Myocyte (in vitro differentiated cells): ENCODE data around the gene GPR150. TPM values are rescaled to one million over a fixed set of nuclear protein-coding genes. Genes with fewer than 3 reads are reported as not detected.

ENCODE experiments used
- DNase-seq: peaks from one replicate; pipeline ENCODE4 v3.0.0-alpha.2; 2012; ENCODE audit warnings: low read depth
- polyA plus RNA-seq: library from polyadenylated mRNA; unstranded; fragments of >200 nt; gene quantifications from one replicate; pipeline ENCODE4 v1.2.1, GENCODE V29; 2012; ENCODE audit warnings: missing spikeins
- total RNA-seq: library from RNA; depleted of rRNA; stranded (reverse); fragments of >200 nt; gene quantifications from 2 replicates; pipeline ENCODE4 v1.2.3, GENCODE V29; 2014

GPR150 gene
- 0.31 and 0.53 TPM in 2 replicates for total RNA-seq
- polyA plus RNA-seq = 0.24 TPM

DNA sequence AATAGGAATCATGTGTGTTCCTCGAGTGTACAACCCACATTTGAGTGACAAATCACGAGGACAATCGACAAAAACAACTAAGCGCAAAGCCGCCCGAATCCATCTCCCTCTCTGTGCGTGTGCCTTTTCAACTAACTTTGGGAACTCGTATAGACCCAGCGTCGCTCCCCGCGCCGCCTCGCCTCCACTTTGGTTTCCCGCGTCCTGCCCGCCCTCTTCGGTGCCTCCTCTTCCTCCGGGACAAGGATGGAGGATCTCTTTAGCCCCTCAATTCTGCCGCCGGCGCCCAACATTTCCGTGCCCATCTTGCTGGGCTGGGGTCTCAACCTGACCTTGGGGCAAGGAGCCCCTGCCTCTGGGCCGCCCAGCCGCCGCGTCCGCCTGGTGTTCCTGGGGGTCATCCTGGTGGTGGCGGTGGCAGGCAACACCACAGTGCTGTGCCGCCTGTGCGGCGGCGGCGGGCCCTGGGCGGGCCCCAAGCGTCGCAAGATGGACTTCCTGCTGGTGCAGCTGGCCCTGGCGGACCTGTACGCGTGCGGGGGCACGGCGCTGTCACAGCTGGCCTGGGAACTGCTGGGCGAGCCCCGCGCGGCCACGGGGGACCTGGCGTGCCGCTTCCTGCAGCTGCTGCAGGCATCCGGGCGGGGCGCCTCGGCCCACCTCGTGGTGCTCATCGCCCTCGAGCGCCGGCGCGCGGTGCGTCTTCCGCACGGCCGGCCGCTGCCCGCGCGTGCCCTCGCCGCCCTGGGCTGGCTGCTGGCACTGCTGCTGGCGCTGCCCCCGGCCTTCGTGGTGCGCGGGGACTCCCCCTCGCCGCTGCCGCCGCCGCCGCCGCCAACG lies at the start of gene GPR150:
Gene GPR150, plus strand, starts transcription at position 58 of the 840 bp plus-strand sequence. Its CDS starts 189 bp downstream, at position 247.
- peak; percentile 81 for DNase-seq

DNA sequence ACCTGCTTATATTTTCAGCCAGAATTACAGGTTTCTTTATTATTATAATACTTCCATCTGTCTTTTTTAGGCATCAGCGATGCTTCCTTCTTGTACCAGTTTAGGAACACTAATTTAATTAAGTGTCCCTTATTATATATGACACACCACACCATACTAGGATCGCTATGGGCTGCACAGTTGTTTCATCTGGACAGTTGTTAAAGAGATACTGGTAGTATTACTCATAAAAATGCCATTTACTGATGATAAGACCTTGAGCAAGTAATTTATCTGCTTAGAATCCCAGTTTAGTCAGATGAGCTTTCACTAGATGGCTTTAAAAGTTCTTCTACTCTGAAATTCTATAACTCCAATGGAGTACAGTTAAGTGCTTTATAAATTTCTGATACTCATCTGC lies 47.9 kb upstream of the GPR150 start:
- DNase-seq = no peak

DNA sequence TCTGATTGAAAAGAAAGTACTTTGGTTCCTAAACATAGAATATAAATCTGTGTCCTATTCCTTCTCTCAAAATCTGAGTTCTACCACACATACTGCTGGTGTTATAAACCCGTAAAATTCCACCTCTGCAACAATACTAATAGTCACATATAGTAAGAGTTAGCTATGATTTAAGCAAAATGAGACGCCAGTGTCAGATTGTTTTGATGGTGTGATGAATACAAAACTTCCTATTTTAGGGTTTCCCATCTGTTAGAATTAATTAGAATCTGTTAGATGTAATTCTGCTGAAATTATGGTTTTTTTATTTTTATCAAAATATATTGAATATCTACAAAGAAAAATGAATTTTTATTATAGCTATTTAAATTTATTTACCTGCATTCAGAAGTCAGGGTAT lies 38.3 kb upstream of the GPR150 start:
- DNase-seq = no peak

DNA sequence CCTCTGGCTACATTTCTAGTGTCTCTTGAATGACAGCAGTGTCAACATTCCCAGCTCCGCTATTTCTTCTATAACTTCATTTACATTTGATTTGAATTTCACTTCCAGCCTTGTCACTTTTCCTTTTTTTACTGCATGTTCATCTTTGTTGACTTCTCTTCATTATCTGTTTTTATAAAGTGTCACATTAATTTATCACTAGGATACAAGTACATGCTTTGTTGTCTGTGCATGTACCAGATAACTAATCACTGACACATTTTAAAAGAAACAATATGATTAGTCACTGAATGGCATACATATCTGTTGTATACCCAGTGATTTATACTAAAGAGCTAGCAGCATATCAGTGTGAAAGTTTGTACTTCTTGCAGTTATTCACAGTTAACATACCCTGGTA lies 35.9 kb upstream of the GPR150 start:
- no peak for DNase-seq

DNA sequence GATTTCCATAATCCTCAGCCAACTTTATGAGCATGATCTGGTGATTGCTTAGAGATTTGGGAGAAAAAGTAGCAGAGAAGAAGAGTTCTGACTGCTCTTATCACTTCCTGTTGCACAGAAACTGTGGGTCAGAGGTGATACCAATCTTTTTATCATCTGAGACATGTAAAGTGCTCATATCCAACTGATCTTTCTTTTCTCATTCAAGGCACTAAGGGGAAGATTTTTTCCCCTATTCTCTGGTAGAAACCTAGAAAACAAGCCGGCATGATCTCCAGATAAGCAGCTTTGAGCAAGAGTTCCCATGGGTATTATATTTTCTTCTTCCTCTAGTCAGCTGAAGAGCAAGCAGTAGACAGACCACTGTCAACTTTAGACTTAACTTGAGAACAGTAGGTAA lies 29.0 kb upstream of the GPR150 start:
- DNase-seq = no peak

DNA sequence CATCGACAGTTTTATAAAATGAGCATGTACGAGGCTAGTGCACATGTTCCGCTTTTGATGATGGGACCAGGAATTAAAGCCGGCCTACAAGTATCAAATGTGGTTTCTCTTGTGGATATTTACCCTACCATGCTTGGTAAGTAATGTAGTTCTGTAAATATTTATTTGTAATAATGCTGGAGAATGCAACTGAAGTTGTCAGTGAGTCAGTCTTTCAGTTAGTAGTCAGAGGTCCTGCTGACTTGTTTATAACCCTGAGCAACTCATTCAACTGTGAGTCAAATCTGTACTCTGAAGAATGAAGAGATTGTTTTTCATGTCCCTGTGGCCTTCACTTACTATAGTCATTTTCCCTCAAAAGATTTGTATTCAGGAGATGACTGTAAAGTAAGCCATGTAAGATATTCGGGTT lies 28.4 kb upstream of the GPR150 start:
- no peak for DNase-seq

DNA sequence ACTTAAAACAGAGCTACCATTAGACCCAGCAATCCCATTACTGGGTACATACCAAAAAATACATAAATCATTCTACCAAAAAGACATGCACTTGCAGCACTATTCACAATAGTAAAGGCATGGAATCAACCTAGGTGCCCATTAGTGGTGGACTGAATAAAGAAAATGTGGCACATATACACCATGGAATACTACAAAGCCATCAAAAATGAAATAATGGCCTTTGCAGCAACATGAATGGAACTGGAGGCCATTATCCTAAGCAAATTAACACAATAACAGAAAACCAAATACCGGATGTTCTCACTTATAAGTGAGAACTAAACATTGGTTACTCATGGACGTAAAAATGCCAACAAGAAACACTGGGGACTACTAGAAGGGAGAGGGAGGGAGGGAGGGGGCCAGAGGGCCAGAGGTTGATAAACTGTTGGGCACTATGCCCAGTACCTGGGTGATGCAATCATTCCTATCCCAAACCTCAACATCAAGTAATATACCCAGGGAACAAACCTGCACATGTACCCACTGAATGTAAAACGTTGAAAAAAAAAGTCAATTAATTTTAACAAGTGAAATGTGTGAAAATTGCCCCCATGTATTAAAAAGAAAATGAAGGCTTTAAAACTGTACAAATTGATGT lies 24.5 kb upstream of the GPR150 start:
- no peak for DNase-seq

DNA sequence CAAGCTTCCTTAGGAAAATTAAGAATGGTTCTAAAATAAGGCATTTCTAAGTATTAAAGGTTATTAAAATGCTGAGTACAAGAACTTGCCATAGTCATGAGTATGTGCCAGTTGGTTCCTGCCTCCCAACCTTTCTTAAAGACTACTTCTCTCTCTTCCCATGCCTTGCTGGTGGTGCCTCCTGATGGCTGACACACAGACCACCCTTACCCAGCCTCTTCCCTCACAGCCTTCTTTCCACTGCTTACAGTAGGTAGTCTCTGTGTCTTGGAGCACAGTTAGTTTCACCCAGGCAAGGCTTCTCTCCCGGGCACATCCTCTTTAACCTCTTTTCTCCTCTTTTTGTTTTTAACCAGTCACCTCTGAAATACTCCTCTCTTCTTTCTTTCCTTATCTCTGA lies 20.6 kb upstream of the GPR150 start:
- no peak for DNase-seq

DNA sequence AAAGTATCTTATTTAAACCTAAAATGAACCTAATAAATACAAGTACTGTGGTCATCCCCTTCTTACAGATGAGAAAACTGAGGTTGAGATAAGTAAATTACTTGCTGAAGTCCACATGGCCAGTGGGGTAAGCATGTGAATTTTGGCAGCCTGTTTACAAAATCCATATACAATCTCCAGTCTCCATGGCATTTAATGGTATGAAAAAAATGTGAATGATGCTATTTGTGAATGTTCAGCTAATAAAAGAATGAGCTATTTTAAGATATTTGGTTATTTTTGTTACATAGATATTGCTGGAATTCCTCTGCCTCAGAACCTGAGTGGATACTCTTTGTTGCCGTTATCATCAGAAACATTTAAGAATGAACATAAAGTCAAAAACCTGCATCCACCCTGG lies 19.3 kb upstream of the GPR150 start:
- no peak for DNase-seq

DNA sequence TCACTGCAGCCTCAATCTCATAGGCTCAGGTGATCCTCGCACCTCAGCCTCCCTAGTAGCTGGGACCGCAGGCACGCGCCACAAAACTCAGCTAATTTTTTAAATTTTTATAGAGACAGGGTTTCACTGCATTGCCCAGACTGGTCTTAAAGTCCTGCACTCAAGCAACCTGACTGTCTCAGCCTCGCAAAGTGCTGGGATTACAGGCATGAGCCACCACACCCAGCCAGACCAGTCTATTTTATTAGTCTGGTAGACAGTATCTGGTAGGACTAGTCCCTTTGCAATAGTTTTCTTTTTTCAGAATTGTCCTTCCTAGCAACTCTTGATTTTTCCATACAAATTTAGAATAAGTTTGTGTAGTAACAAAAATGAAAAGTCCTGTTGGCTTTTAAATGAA lies 14.1 kb upstream of the GPR150 start:
- no peak for DNase-seq

DNA sequence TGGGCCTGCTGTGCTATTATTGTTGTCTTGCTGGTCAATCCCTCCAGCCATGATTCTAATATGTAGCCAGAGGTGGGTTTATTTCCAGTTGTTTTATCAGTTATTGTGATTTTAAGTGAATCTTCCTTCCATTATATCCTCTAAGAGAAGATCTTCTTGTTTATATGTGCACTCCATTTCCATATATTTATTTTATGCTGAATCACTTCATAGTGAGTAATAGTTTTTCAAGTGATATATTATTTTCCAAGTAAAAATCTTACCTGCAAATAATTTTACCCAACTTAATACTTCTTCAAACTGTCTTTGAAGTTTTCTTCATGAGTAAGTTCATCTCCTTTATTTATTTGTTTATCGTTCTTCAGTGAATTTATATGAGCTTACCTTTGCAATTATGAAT lies 13.5 kb upstream of the GPR150 start:
- no peak for DNase-seq

DNA sequence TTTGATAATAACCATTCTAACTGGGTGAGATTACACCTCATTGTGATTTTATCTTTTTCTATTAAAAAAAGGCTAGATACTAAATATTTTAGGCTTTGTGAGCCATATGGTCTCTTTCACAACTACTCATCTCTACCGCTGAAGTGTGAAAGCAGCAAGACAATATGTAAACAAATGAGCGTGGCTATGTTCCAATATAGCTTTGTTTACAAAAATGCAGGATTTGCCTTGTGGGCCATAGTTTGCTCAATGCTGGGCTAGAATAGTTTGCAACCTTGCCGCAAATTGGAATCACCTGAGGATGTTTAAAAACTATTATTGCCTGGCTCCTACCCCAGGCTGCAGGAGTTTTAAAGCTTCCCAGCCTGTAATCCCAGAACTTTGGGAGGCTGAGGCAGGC lies 10.2 kb upstream of the GPR150 start:
- DNase-seq = no peak

DNA sequence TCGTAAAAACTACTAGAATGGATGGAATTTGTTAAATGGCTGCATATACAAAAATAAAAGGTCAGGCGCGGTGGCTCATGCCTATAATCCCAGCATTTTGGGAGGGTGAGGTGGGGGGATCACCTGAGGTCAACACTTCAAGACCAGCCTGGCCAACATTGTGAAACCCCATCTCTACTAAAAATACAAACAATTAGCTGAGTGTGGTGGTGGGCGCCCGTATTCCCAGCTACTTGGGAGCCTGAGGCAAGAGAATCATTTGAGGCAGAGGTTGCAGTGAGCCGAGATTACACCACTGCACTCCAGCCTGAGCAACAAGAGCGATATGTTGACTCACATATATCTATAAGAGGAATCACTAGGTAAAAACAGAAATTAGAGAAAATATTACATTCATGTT lies 9.3 kb upstream of the GPR150 start:
- DNase-seq = no peak

DNA sequence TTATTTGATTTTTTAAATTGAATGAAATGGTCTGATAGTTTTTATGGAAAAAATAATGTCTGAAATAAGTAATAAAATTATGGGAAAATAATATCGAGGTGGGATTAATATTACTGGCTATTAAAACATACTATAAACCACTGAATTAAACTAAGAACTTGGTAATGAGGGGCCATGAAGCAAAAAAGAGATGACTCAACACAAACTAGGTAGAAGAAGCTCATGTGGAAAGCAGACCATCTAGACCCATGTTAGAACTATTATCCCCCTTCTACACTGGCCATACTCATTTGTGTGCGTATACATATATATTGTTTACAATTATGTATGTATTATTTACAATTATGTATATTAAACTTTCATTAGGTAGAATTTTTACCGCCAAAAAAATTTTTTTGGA lies 8.5 kb upstream of the GPR150 start:
- no peak for DNase-seq

DNA sequence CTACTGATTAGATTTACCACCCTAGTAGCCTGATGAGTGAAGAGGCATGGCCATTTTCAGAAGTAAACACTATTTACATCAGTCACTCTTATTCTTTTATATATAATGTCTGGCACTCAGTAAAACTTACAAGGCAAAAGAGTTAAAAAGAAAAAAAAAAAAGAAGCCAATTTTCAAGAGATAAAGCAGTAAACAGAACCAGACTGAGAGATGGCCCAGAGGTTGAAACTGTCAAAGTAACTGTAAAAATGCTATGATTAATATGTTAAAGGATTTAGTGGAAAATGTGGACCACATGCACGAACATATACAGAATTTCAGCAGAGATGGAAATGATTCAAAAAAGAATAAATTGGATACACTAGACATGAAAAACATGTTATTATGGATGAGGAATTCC lies 6.4 kb upstream of the GPR150 start:
- DNase-seq = no peak

DNA sequence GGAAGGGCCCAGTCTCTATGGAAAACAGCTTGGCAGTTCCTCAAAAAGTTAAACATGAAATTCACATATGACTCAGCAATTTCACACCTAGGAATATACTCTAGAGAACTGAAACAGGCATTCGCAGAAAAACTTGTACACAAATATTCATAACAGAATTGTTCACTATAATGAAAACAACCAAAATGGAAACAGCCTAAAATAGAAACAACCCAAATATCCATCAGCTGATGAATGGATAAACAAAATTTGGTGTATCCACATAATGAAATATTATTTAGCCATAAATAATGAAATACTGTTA lies 4.8 kb upstream of the GPR150 start:
- no peak for DNase-seq

DNA sequence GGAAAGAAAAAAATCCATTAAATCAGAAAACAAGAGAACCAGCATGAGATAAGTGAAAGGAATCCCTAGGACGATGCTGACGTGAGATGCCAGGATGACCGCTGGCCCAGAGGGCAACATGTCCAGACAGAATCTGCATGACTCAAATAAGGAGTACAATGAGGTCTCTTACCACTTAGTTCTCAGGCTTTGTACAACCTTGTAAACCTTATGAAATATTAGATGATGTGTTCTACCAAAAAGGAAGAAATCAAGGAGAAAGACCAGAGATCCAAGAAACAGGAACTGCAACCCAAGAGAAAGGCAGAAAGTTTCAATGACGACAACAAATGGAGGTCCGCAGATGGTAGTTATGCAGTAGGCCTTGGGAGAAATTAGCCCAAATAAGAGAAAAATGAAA lies 2.8 kb upstream of the GPR150 start:
- peak; percentile 37 for DNase-seq

DNA sequence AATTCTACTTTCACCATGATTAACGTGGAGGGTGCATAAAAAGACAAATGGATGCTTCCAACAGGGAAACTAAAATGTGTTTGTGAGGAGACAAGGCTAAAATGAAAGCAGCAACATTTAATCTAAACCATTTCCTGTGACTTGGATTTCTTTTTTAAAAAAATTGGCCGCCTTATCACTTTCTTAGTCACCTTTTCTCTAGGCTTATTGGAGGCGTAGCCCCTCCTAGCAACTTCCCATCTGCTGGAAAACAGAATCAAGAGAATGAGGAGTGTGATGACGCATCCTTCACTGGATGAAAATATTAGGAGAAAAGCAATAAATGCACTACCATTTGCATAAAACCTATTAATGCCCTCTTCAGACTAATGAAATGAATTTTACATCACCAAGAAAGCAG lies 791 bp upstream of the GPR150 start:
- DNase-seq = no peak

DNA sequence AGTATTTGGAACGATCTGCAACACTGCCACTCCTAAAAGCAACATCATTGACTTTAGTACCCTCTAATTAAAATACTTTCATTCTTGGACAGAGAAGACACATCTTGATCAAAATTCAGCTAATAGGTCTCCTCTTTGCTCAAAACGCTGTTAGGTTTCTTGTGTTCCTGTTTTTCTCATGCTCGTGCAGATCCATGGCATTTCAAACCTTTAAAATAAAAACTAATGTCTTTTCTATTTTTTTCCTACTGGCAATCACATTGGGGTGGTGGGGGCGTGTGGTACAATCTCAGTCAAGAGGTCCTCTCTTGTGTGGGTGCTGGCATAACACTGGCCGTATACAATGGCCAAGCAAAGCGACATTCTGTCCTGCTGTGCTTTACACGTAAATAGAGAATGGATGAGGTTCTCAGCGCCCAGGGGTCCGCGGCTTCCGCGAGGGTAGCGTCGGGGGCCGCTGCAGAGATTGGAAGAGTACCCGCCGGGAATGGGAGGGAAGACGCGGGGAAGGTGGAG lies 315 bp upstream of the GPR150 start:
- DNase-seq = no peak

DNA sequence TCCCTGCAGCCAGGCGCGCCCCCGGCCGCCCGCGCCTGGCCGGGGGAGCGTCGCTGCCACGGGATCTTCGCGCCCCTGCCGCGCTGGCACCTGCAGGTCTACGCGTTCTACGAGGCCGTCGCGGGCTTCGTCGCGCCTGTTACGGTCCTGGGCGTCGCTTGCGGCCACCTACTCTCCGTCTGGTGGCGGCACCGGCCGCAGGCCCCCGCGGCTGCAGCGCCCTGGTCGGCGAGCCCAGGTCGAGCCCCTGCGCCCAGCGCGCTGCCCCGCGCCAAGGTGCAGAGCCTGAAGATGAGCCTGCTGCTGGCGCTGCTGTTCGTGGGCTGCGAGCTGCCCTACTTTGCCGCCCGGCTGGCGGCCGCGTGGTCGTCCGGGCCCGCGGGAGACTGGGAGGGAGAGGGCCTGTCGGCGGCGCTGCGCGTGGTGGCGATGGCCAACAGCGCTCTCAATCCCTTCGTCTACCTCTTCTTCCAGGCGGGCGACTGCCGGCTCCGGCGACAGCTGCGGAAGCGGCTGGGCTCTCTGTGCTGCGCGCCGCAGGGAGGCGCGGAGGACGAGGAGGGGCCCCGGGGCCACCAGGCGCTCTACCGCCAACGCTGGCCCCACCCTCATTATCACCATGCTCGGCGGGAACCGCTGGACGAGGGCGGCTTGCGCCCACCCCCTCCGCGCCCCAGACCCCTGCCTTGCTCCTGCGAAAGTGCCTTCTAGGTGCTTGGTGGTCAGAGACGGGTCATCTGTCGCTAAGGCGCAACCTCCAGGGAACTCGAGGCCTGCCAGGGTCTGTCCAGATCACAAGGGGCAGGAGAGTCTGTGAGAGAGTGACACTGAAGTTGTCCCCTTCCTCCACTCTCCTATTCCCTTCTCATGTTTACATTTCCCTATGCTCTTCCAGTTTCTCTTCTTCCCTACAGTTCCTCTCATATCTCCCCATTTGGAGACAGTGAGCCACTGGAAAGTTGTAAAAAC lies 1.3 kb downstream of the GPR150 start:
- peak; percentile 39 for DNase-seq

DNA sequence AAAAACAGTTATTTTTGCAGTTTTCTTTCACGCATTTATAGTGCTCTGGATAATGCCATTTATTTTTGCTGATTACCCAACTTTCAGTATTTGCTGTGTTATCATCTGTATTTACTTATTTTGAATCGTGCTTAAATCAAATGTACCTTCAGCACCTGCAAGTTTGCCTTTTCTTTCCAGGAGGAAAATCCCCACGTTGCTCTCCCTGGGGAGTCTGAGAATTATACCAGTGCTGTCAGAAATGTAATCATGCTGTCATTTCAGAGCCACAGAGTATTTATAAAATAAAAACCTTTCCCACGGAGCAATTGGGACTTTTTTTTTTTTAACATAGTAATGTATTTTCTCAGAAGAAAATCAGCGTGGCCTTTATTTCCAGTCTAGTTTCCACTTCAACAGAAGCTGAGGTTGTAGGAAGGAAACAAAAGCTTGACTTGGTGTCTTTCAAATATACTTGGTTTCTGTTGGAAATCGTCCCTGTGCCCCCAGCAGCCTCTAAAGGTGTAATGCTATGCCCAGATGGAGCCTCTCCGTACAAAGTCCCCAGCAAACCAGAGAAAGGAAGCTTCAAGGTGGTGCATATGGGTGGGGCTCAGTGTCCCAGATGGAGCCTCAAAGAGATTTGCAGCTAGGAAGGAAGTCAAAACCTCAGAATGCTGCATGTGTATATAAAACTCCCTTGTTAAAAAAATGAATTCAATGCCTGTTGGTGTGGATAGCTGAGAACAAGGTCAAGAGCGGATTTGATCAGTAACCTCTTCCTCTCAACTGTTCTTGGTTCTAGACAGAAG lies 2.1 kb downstream of the GPR150 start:
- no peak for DNase-seq
